ENCODE measurements around the gene COL15A1. TPM values are rescaled to one million over a fixed set of nuclear protein-coding genes. Genes with fewer than 3 reads are reported as not detected.
A peak's percentile ranks its signal among the peaks of the same experiment; 100 is the strongest.

Gene COL15A1
- total RNA-seq, 1 experiment from 2014 or later = 3.4 TPM

GRCh38 chr9:98944057-98944733 lies 488 bp downstream of the COL15A1 start:
- no peak for DNase-seq (ENCODE audit: low read depth)

- DNase-seq (ENCODE audit: low read depth) = no peak
Observed at GRCh38 chr9:98944734-98945074, 997 bp downstream of the COL15A1 start.

- DNase-seq (ENCODE audit: low read depth) = no peak
Observed at GRCh38 chr9:98949565-98949964, 5.9 kb downstream of the COL15A1 start.

GRCh38 chr9:98950262-98950661 lies 6.6 kb downstream of the COL15A1 start:
- DNase-seq (ENCODE audit: low read depth) = no peak

GRCh38 chr9:98951967-98952366 lies 8.3 kb downstream of the COL15A1 start:
- peak; percentile 49 for DNase-seq (ENCODE audit: low read depth)

- DNase-seq (ENCODE audit: low read depth) = no peak
Observed at GRCh38 chr9:98953581-98954243, 10.0 kb downstream of the COL15A1 start.

- DNase-seq (ENCODE audit: low read depth) = no peak
Observed at GRCh38 chr9:98954244-98954610, 10.5 kb downstream of the COL15A1 start.

- DNase-seq (ENCODE audit: low read depth) = no peak
Observed at GRCh38 chr9:98955259-98955658, 11.6 kb downstream of the COL15A1 start.

- DNase-seq (ENCODE audit: low read depth) = no peak
Observed at GRCh38 chr9:98957826-98958225, 14.1 kb downstream of the COL15A1 start.

- DNase-seq (ENCODE audit: low read depth) = peak; percentile 99
Observed at GRCh38 chr9:98958271-98958984, 14.7 kb downstream of the COL15A1 start.

- no peak for DNase-seq (ENCODE audit: low read depth)
Observed at GRCh38 chr9:98960409-98960808, 16.7 kb downstream of the COL15A1 start.

GRCh38 chr9:98961513-98962180 lies 17.9 kb downstream of the COL15A1 start:
- peak; percentile 74 for DNase-seq (ENCODE audit: low read depth)

- peak; percentile 85 for DNase-seq (ENCODE audit: low read depth)
Observed at GRCh38 chr9:98962181-98962560, 18.5 kb downstream of the COL15A1 start.

- DNase-seq (ENCODE audit: low read depth) = no peak
Observed at GRCh38 chr9:98962861-98963260, 19.2 kb downstream of the COL15A1 start.

- no peak for DNase-seq (ENCODE audit: low read depth)
Observed at GRCh38 chr9:98964201-98964600, 20.5 kb downstream of the COL15A1 start.

GRCh38 chr9:98964911-98965336 lies 21.2 kb downstream of the COL15A1 start:
- no peak for DNase-seq (ENCODE audit: low read depth)

GRCh38 chr9:98966676-98967075 lies 23.0 kb downstream of the COL15A1 start:
- no peak for DNase-seq (ENCODE audit: low read depth)

- no peak for DNase-seq (ENCODE audit: low read depth)
Observed at GRCh38 chr9:98967257-98967656, 23.6 kb downstream of the COL15A1 start.

GRCh38 chr9:98967680-98968079 lies 24.0 kb downstream of the COL15A1 start:
- no peak for DNase-seq (ENCODE audit: low read depth)

GRCh38 chr9:98968601-98969337 lies 25.1 kb downstream of the COL15A1 start:
- no peak for DNase-seq (ENCODE audit: low read depth)

- DNase-seq (ENCODE audit: low read depth) = no peak
Observed at GRCh38 chr9:98970532-98971041, 26.9 kb downstream of the COL15A1 start.

All from LHCN-M2 (cell line).